GM23338 (cell line): Measurements from ENCODE around the gene PML.

Source experiments
- CTCF ChIP-seq, 2 experiments: fragments of 200-600 bp in 1 of 2; sonication (generic) in 1 of 2; conservative IDR thresholded peaks; 2 replicates each; pipeline versions ENCODE4 v1.5.1 to v1.6.1; 2016 to 2017; ENCODE audit warnings: antibody characterized with exemption in 2 of 2, low read depth in 2 of 2, mild to moderate bottlenecking in 2 of 2, moderate library complexity in 1 of 2
- EZH2 ChIP-seq: fragments of 200-600 bp; sonication (generic); IDR thresholded peaks from one replicate; pipeline ENCODE4 v1.8.0; 2017; ENCODE audit warnings: antibody characterized with exemption, mild to moderate bottlenecking, low read depth; ENCODE audit not compliant: unreplicated experiment
- ZNF331 ChIP-seq: fragments of 250-450 bp; sonication (Bioruptor Pico); IDR thresholded peaks from 2 replicates; pipeline ENCODE4 v1.5.0; 2020; ENCODE audit warnings: low read depth, mild to moderate bottlenecking, moderate library complexity

GRCh38 chr15:74036271-74037170 is 42.0 kb downstream of the PML start:
- TF ChIP-seq EZH2 = no peak
- TF ChIP-seq ZNF331 (CRISPR knock-in tag) = no peak
- peak; percentile 73 to 84 for TF ChIP-seq CTCF (conservative IDR thresholded peaks at IDR 0.05; ENCODE audit: low read depth in 2 of 2)
